NCI-H2171 treated with DMSO at 0.1 percent for 48 hours (cell line): Measurements from ENCODE around the gene PTER.

Experiments used
- DNase-seq: peaks from one replicate; lab custom pipeline; 2025; lab: John Stamatoyannopoulos, UW

The PTER gene, protein sequence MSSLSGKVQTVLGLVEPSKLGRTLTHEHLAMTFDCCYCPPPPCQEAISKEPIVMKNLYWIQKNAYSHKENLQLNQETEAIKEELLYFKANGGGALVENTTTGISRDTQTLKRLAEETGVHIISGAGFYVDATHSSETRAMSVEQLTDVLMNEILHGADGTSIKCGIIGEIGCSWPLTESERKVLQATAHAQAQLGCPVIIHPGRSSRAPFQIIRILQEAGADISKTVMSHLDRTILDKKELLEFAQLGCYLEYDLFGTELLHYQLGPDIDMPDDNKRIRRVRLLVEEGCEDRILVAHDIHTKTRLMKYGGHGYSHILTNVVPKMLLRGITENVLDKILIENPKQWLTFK

DNA sequence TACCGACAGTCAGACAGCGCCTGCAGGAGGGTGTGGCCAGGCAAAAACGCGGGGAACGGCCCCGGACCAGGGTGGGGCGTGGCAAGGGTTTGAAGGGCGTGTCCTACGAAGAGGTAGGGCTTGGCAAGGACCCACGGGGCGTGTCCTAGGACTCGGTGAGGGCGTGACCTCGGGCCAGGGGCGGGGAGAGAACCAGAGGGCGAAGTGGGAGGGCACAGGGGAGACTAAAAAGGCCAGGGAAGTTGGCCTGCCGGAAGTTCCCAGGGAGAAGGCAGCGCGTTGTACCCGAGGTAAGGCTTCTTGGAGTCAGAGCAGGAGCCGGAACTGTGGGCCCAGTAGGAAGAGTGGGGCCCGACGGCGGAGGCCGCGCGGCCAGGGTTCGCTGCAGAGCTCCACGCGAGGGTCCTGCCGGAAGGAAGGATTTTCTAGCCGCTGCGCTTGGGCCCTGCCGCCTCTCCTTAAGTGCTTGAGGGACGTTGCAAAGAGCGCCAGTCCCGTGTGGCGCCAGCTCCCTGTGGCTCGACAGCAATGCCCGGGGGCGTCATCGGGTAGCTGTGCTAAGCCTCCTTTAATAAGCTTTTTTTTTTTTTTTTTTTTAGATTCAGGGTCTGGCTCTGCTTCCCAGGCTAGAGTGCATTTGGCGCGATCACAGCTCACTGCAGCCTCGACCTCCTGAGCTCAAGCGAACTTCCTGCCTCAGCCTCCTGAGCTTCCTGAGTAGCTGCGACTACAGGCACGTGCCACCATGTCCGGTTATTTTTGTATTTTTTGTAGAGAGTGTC, at the start of gene PTER:
PTER (plus strand) TSS at position 253 of the 782 bp plus-strand sequence. CDS start 47,375 bp downstream, outside the sequence.
- peak; percentile 87 for DNase-seq

GRCh38 chr10:16392531-16393069, 44.2 kb upstream of the PTER start:
- no peak for DNase-seq

DNA sequence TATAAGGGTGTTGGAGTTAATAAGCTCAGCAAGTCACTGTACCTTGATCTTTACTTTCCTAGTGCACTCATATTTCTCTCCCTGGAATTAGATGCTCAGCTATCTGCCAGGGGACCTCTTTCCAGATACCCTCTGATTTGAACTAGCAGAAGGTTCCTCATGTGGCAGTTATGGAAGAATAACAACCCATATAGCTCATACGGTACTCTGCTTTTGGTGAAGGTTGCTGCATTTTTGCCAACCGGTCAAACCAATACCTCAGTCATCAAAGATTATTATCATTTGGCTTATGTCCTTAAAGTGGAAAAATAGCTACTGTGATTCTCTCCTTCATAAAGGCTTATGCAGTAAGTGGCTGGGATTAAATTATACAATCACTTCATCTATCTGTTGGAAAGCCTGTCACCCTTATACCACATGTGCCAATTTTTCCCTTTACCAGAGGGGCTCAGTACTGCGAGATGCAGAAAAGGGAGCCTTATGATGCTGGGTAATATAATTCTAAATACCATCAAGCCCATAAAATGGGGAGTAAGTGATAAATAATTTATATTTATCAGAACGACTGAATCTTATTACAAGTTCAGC, 43.4 kb upstream of the PTER start:
- no peak for DNase-seq

DNA sequence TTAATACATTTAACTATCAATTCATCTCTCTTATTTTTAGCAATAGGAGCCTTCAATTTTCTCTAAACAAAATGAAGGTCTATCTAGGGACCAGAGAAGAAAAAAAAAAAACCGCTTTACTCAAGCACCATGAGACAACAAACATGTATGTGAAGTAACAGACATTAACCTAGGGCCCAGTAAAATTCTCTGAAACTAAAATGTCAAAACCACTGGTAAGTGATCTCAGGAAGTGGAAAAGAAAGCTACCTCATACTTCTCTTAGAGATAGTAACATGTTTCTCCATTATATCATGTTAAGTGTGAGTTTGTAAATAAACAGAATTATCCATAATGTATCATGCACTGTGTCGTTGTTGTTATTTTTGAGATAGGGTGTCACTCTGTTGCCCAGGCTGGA, 35.4 kb upstream of the PTER start:
- no peak for DNase-seq

DNA sequence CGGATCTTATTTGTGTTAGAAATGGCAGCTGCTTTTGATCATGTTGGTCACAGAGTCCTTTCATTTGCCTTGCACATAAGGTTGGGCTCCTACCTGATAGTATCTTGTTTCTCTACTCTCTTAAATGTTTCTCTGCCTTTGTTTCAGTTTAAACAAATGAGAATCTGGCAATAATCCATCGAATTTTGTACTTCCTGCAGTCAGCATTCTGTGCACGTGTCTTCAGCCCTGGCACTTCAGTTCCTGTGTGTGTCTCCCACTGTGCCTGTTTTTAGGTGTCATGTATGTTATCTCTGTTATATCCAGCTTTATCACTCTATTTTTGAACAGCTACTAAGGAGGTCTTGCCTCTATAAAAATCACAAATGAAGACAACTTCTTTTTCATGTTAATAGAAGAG, 28.4 kb upstream of the PTER start:
- no peak for DNase-seq

- no peak for DNase-seq
Observed at GRCh38 chr10:16417341-16417740, 19.5 kb upstream of the PTER start.

DNA sequence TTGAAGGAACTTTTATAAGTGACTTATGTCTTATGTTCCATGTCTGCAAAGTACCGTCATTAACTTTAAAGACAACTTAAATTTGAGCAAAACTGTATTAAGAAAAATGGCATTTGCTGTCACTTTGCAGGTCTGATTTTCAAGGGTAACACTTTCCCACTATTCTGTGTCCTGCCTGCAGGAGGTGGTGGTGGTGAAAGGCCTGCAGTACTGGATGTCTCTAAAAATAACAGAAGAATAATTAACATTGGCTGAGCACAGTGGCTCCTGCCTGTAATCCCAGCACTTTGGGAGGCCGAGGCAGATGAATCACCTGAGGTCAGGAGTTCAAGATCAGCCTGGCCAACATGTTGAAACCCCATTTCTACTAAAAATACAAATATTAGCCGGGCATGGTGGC, 13.2 kb upstream of the PTER start:
- no peak for DNase-seq

DNA sequence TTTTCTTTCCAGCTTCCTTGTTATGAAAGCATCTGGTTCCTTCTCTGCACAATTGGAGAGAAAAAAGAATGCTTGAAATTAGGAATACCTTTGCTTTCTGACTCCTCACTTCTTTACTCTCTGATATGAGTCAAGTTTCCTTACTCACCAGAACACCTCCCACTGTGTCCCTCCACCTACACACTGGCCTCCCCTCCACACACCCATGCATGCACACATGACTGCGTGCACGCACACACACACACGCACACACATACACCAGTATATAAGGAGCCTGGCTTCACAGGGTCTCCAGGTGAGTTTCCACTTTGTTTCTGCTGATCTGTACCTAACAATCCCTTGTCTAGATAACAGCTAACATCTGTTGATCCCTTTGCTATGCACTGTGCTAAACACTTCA, 11.4 kb upstream of the PTER start:
- no peak for DNase-seq

DNA sequence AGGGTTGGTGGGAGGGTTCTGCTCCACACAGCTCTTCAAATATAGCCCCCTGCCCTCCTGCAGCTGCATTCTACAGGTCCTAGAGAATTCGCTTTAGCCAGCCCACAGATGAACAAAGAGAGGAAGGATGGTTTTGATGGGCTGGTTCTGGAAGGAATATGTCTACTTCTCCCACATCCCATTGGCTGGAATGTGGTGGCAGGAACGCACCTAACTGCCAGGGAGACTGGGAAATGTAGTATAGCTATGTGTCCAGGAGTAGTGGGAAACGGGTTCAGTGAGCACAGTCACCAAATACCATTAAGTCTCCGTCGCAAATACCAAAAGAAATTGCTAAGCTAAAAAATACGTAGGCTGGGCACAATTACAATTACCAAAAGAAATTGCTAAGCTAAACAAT, 7.3 kb upstream of the PTER start:
- no peak for DNase-seq

DNA sequence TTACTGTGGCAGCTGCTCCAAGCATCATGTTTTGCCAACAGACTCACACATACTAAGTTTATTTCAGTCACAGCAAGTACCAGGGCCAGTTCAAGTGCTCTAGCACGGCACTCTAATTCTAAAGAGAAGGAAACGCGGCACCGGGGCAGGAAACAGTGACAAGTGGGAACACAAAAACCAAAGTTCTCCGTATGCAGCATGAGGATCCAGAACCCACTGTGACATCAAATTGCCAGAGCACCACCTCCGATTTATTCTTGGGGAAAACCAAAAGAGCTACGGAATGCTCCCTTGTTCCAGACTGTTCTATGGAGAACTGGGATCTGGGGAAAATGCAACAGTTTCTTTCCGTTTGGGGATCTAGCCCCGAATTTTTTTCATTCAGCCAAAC, 448 bp upstream of the PTER start:
- no peak for DNase-seq

GRCh38 chr10:16437540-16437894, 707 bp downstream of the PTER start:
- no peak for DNase-seq

GRCh38 chr10:16439295-16439694, 2.5 kb downstream of the PTER start:
- DNase-seq = no peak

DNA sequence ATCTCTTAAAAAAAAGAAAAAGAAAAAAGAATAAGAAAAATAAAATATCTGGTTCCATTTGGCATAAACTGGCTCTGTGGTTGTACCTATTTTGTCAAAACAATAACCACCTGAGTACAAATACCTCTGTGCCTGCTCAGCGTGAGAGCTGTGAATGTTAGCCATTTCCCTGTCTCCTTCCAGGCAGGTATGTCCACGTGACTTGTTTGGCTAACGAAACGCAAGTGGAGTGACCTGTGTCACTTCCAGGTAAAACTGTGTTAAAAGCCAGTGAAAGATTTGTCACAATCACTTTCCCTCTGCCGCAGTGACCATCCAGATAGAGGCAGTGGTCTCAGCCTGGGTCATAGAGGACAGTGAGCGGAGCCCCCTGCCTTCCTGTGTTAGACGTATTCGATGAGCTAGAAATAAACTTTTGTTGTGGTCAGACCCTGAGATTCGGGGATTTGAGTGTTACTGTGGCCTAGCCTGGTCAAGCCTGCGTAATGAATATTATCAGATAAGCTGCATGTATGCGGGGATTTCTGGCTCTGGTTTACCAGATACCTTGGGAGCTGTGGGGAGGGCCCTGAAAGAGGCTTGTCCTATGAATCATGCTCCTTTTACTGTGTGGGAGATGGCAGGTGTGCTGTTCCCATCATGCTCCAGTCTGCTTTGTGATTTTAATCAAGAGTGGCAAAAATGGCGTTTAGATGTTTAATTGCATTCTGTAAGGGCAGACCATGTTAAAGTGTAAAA, 3.8 kb downstream of the PTER start:
- DNase-seq = no peak

DNA sequence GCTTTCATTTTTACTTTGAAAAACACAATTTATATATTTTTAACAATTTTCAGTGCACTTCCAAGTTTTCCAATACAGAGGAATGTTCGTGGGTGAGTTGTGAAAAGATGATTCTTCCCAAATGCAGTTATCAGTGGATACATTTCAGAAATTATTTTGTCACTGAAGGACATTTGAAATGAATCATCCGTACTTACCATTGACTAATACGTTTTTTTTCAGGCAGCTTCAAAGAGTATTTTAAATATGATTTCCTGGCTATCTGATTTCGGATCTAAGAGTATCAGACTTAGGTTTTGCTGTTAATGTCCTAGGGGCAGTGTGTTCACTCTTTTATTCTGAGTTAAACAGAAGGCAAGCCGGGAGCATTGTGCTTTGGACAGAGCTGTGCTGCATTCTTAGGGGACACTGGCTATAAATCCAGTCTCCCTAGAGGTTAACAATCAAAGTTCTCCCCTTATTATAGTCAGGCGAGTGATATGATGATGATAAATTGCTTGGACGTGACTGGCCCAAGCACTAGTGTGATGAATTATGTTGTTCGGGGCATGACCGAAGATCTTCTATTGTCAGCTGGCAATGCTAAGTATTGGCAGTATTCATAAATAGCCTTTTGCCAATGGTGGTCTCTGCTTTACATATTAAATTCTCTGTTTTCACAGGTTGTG, 4.5 kb downstream of the PTER start:
- no peak for DNase-seq

GRCh38 chr10:16442914-16443313, 6.1 kb downstream of the PTER start:
- DNase-seq = no peak

GRCh38 chr10:16445770-16446469, 9.1 kb downstream of the PTER start:
- no peak for DNase-seq

GRCh38 chr10:16449454-16449853, 12.6 kb downstream of the PTER start:
- no peak for DNase-seq

- DNase-seq = no peak
Observed at GRCh38 chr10:16458166-16458955, 21.6 kb downstream of the PTER start.

DNA sequence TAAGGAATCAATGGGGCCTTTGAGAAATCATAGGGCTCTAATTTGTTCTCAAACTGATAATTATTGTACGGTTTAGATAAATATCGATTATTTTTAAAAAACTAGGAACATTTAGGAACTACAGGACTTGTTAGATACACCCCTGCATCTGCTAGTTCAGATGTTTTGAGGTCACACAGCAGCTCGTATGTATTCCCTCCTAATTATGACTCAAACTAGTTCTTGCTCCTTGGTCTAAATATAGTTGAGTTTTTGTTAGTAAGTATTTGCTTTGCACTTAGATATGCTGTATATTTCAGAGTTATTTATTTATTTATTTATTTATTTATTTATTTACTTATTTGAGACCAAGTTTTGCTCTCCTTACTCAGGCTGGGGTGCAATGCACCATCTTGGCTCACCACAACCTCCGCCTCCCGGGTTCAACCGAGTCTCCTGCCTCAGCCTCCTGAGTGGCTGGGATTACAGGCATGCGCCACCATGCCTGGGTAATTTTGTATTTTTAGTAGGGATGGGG, 22.7 kb downstream of the PTER start:
- no peak for DNase-seq

DNA sequence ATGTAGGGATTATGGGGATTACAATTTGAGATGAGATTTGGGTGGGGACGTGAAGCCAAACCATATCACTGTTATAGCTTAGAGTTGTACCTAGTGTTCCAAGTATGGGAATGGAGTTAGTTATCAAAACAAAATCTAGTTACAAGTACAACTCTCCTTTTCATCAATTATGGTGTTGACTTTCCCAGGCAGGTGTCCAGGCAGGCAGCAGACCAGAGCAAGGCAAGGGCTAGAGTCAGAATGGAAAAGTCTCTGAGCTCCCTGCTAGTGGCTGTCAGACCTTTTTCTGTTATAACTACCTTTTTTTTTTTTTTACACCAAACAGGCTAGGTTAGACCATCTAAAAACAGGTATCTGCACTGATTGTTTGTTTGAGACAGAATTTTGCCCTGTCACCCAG, 29.2 kb downstream of the PTER start:
- DNase-seq = no peak
